Liver (tissue), 3 donors: ENCODE measurements around the gene CGN.

Experiments used
- EGR1 ChIP-seq, 2 donors: IDR thresholded peaks; 2 replicates each; pipeline ENCODE4 v1.6.1; 2016 to 2018; ENCODE audit warnings: antibody characterized with exemption in 2 of 2, low read depth in 2 of 2
- GABPA ChIP-seq, 2 donors: IDR thresholded peaks in 1 of 2; conservative IDR thresholded peaks in 1 of 2; 2 replicates each; pipeline ENCODE4 v1.6.1; 2016; ENCODE audit warnings: antibody characterized with exemption in 2 of 2, mild to moderate bottlenecking in 1 of 2, moderate library complexity in 1 of 2
- HNF4G ChIP-seq: IDR thresholded peaks from 2 replicates; pipeline ENCODE4 v1.6.1; 2016; ENCODE audit warnings: antibody characterized with exemption
- JUND ChIP-seq, 2 donors: IDR thresholded peaks; 2 replicates each; pipeline ENCODE4 v1.6.1; 2016; ENCODE audit warnings: antibody characterized with exemption in 2 of 2
- MAX ChIP-seq: IDR thresholded peaks from 2 replicates; pipeline ENCODE4 v1.6.1; 2016; ENCODE audit warnings: antibody characterized with exemption
- SP1 ChIP-seq: IDR thresholded peaks from 2 replicates; pipeline ENCODE4 v1.6.1; 2018; ENCODE audit warnings: antibody characterized with exemption, mild to moderate bottlenecking
- TAF1 ChIP-seq: conservative IDR thresholded peaks from 2 replicates; pipeline ENCODE4 v1.6.1; 2016; ENCODE audit warnings: antibody characterized with exemption, mild to moderate bottlenecking
- YY1 ChIP-seq: IDR thresholded peaks from 2 replicates; pipeline ENCODE4 v1.6.1; 2016; ENCODE audit warnings: antibody characterized with exemption, mild to moderate bottlenecking
- TF ChIP-seq, protein P1 (sequence below): fragments of 150-350 bp; IDR thresholded peaks from 2 replicates; pipeline ENCODE4 v1.5.1; 2017; ENCODE audit warnings: improper control_type of control experiment, low read depth, low read length; ENCODE audit not compliant: missing input control
- TF ChIP-seq, protein P2 (sequence below): IDR thresholded peaks from 2 replicates; pipeline ENCODE4 v1.6.1; 2016; ENCODE audit warnings: antibody characterized with exemption, mild to moderate bottlenecking
- TF ChIP-seq, protein P3 (sequence below): IDR thresholded peaks from 2 replicates; pipeline ENCODE4 v1.6.1; 2016; ENCODE audit warnings: antibody characterized with exemption
- donor health status: healthy.
- donor health status: healthy.

DNA sequence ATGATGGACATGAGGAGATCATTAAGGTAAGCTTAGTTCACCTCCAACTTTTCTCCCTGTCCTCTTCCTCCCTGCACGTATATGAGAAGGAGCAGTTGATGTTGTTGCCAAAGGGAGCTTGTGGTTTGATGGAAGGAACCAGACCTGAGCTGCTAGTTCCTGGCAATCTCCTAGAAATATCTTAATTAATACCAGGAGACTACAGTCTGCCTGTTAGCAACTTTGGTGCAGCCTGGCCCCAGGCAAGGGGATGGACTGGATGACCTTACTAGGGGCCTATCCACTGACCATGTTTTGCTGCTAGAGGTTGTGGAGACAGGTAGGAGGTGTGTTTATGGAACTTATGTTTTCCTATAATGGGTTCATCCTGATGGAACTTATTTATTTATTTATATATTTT lies 51.5 kb downstream of the CGN start:
- TF ChIP-seq, protein P1, sequence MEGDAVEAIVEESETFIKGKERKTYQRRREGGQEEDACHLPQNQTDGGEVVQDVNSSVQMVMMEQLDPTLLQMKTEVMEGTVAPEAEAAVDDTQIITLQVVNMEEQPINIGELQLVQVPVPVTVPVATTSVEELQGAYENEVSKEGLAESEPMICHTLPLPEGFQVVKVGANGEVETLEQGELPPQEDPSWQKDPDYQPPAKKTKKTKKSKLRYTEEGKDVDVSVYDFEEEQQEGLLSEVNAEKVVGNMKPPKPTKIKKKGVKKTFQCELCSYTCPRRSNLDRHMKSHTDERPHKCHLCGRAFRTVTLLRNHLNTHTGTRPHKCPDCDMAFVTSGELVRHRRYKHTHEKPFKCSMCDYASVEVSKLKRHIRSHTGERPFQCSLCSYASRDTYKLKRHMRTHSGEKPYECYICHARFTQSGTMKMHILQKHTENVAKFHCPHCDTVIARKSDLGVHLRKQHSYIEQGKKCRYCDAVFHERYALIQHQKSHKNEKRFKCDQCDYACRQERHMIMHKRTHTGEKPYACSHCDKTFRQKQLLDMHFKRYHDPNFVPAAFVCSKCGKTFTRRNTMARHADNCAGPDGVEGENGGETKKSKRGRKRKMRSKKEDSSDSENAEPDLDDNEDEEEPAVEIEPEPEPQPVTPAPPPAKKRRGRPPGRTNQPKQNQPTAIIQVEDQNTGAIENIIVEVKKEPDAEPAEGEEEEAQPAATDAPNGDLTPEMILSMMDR = no peak
- TF ChIP-seq GABPA (IDR thresholded peaks at IDR 0.05 in 1 of 2, conservative IDR thresholded peaks at IDR 0.05 in 1 of 2) (no peak), JUND (IDR thresholded peaks at IDR 0.05) (no peak), EGR1 (IDR thresholded peaks at IDR 0.05; ENCODE audit: low read depth in 2 of 2) (no peak), SP1 (no peak), TAF1 (no peak), HNF4G (no peak), MAX (no peak), YY1 (no peak)
- TF ChIP-seq, protein P2, sequence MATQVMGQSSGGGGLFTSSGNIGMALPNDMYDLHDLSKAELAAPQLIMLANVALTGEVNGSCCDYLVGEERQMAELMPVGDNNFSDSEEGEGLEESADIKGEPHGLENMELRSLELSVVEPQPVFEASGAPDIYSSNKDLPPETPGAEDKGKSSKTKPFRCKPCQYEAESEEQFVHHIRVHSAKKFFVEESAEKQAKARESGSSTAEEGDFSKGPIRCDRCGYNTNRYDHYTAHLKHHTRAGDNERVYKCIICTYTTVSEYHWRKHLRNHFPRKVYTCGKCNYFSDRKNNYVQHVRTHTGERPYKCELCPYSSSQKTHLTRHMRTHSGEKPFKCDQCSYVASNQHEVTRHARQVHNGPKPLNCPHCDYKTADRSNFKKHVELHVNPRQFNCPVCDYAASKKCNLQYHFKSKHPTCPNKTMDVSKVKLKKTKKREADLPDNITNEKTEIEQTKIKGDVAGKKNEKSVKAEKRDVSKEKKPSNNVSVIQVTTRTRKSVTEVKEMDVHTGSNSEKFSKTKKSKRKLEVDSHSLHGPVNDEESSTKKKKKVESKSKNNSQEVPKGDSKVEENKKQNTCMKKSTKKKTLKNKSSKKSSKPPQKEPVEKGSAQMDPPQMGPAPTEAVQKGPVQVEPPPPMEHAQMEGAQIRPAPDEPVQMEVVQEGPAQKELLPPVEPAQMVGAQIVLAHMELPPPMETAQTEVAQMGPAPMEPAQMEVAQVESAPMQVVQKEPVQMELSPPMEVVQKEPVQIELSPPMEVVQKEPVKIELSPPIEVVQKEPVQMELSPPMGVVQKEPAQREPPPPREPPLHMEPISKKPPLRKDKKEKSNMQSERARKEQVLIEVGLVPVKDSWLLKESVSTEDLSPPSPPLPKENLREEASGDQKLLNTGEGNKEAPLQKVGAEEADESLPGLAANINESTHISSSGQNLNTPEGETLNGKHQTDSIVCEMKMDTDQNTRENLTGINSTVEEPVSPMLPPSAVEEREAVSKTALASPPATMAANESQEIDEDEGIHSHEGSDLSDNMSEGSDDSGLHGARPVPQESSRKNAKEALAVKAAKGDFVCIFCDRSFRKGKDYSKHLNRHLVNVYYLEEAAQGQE = no peak
- TF ChIP-seq, protein P3, sequence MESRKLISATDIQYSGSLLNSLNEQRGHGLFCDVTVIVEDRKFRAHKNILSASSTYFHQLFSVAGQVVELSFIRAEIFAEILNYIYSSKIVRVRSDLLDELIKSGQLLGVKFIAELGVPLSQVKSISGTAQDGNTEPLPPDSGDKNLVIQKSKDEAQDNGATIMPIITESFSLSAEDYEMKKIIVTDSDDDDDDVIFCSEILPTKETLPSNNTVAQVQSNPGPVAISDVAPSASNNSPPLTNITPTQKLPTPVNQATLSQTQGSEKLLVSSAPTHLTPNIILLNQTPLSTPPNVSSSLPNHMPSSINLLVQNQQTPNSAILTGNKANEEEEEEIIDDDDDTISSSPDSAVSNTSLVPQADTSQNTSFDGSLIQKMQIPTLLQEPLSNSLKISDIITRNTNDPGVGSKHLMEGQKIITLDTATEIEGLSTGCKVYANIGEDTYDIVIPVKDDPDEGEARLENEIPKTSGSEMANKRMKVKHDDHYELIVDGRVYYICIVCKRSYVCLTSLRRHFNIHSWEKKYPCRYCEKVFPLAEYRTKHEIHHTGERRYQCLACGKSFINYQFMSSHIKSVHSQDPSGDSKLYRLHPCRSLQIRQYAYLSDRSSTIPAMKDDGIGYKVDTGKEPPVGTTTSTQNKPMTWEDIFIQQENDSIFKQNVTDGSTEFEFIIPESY = no peak
